ENCODE measurements around the gene PKN2. TPM values are rescaled to one million over a fixed set of nuclear protein-coding genes. Genes with fewer than 3 reads are reported as not detected.
A peak's percentile ranks its signal among the peaks of the same experiment; 100 is the strongest.
"Not testable (repeated sequence)": the region's sequence is repeated elsewhere in the genome, so short reads cannot be mapped to it uniquely, and the experiment has no call there.

Gene PKN2
- total RNA-seq, 1 experiment from 2014 or later, result 32.6 TPM

- ChIA-PET POLR2A (no interaction called here), CTCF (no interaction called here)
- DNase-seq (ENCODE audit: low spot score), result no peak
- no peak for ATAC-seq
- peaks cover 2% of the 10 kb centered on the region; the same call in 1 of the 2 replicates for H3K9me3 Mint-ChIP-seq
- no peak overlapping the region for H3K4me3 Mint-ChIP-seq
- no peaks in the 10 kb centered on the region for H3K27me3 Mint-ChIP-seq (ENCODE audit: low read depth)
- no peak overlapping the region for H3K27ac Mint-ChIP-seq
- H3K4me1 Mint-ChIP-seq, result peaks cover 3% of the 10 kb centered on the region
- TF ChIP-seq ZNF671 (CRISPR knock-in tag; IDR thresholded peaks at IDR 0.05), result no peak
- no peak for TF ChIP-seq ZNF396 (CRISPR knock-in tag; IDR thresholded peaks at IDR 0.05; ENCODE audit: borderline replicate concordance)
- TF ChIP-seq JAZF1 (CRISPR knock-in tag; IDR thresholded peaks at IDR 0.05), result no peak
- no peak for TF ChIP-seq USF1 (CRISPR knock-in tag; IDR thresholded peaks at IDR 0.05)
- no peak for TF ChIP-seq KAT7 (CRISPR knock-in tag; IDR thresholded peaks at IDR 0.05; ENCODE audit: borderline replicate concordance)
- no peak for TF ChIP-seq ETV6 (CRISPR knock-in tag; IDR thresholded peaks at IDR 0.05)
- TF ChIP-seq, protein P1, sequence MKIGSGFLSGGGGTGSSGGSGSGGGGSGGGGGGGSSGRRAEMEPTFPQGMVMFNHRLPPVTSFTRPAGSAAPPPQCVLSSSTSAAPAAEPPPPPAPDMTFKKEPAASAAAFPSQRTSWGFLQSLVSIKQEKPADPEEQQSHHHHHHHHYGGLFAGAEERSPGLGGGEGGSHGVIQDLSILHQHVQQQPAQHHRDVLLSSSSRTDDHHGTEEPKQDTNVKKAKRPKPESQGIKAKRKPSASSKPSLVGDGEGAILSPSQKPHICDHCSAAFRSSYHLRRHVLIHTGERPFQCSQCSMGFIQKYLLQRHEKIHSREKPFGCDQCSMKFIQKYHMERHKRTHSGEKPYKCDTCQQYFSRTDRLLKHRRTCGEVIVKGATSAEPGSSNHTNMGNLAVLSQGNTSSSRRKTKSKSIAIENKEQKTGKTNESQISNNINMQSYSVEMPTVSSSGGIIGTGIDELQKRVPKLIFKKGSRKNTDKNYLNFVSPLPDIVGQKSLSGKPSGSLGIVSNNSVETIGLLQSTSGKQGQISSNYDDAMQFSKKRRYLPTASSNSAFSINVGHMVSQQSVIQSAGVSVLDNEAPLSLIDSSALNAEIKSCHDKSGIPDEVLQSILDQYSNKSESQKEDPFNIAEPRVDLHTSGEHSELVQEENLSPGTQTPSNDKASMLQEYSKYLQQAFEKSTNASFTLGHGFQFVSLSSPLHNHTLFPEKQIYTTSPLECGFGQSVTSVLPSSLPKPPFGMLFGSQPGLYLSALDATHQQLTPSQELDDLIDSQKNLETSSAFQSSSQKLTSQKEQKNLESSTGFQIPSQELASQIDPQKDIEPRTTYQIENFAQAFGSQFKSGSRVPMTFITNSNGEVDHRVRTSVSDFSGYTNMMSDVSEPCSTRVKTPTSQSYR (CRISPR knock-in tag; IDR thresholded peaks at IDR 0.05), result no peak
- no peak for TF ChIP-seq USF2 (CRISPR knock-in tag; IDR thresholded peaks at IDR 0.05)
- TF ChIP-seq NR3C1 (CRISPR knock-in tag; conservative IDR thresholded peaks at IDR 0.05; ENCODE audit: low read depth), result no peak
- H3K36me3 Mint-ChIP-seq, result peaks cover 5% of the 10 kb centered on the region
Observed at GRCh38 chr1:88708011-88708410, 23.9 kb downstream of the PKN2 start.

- DNase-seq (ENCODE audit: low spot score); H3K27me3 Mint-ChIP-seq (ENCODE audit: low read depth); CTCF ChIA-PET; H3K27ac Mint-ChIP-seq; H3K36me3 Mint-ChIP-seq; POLR2A ChIA-PET; H3K4me3 Mint-ChIP-seq; ATAC-seq: not testable (repeated sequence)
- Mint-ChIP-seq H3K4me1 (peaks cover 26% of the 10 kb centered on the region), H3K9me3 (peaks cover 14% of the 10 kb centered on the region; the same call in 1 of the 2 replicates)
Observed at GRCh38 chr1:88712907-88713306, 28.8 kb downstream of the PKN2 start.

- H3K27ac Mint-ChIP-seq; POLR2A ChIA-PET; H3K27me3 Mint-ChIP-seq (ENCODE audit: low read depth); ATAC-seq; H3K36me3 Mint-ChIP-seq; CTCF ChIA-PET; DNase-seq (ENCODE audit: low spot score); H3K4me3 Mint-ChIP-seq: not testable (repeated sequence)
- H3K4me1 Mint-ChIP-seq, result peaks cover 23% of the 10 kb centered on the region
- H3K9me3 Mint-ChIP-seq, result peaks cover 14% of the 10 kb centered on the region; the same call in 1 of the 2 replicates
Observed at GRCh38 chr1:88716571-88716970, 32.5 kb downstream of the PKN2 start.

DNA sequence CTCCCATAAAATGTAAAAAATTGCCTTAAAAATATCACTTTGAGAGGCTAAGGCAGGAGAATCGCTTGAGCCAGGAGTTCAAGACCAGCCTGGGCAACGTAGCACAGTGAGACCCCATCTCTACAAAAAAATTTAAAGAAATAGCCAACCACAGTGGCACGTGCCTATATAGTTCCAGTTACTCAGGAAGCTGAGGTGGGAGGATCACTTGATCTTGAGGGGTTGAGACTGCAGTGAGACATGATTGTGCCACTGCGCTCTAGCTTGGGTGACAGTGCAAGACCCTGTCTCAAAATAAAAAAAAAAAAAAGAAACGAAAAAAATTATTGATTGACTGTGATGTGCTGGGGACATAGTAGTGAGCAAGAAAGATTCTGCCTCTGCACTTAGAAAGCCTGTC, 38.4 kb downstream of the PKN2 start:
- H3K27me3 Mint-ChIP-seq (ENCODE audit: low read depth), result no peaks in the 10 kb centered on the region
- TF ChIP-seq, protein P2, sequence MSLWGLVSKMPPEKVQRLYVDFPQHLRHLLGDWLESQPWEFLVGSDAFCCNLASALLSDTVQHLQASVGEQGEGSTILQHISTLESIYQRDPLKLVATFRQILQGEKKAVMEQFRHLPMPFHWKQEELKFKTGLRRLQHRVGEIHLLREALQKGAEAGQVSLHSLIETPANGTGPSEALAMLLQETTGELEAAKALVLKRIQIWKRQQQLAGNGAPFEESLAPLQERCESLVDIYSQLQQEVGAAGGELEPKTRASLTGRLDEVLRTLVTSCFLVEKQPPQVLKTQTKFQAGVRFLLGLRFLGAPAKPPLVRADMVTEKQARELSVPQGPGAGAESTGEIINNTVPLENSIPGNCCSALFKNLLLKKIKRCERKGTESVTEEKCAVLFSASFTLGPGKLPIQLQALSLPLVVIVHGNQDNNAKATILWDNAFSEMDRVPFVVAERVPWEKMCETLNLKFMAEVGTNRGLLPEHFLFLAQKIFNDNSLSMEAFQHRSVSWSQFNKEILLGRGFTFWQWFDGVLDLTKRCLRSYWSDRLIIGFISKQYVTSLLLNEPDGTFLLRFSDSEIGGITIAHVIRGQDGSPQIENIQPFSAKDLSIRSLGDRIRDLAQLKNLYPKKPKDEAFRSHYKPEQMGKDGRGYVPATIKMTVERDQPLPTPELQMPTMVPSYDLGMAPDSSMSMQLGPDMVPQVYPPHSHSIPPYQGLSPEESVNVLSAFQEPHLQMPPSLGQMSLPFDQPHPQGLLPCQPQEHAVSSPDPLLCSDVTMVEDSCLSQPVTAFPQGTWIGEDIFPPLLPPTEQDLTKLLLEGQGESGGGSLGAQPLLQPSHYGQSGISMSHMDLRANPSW (CRISPR knock-in tag; conservative IDR thresholded peaks at IDR 0.05; ENCODE audit: low read depth), result no peak
- TF ChIP-seq ATF2 (CRISPR knock-in tag; IDR thresholded peaks at IDR 0.05; ENCODE audit: borderline replicate concordance, low read depth), result no peak
- TF ChIP-seq SOX15 (CRISPR knock-in tag; IDR thresholded peaks at IDR 0.05), result no peak
- no peak for TF ChIP-seq ESRRA (CRISPR knock-in tag; IDR thresholded peaks at IDR 0.05; ENCODE audit: borderline replicate concordance)
- no peak for DNase-seq (ENCODE audit: low spot score)
- ATAC-seq, result no peak
- H3K4me3 Mint-ChIP-seq, result no peak overlapping the region
- H3K36me3 Mint-ChIP-seq, result no peaks in the 10 kb centered on the region
- H3K9me3 Mint-ChIP-seq, result no peaks in the 10 kb centered on the region
- H3K4me1 Mint-ChIP-seq, result peaks cover 4% of the 10 kb centered on the region; the same call in 1 of the 2 replicates
- peak overlapping the region; percentile 11; the same call in 1 of the 2 replicates for H3K27ac Mint-ChIP-seq
- POLR2A ChIA-PET, result no interaction called here
- CTCF ChIA-PET, result no interaction called here

Measured in WTC11 (cell line).